ENCODE measurements around the gene AFDN.

AFDN gene

DNA sequence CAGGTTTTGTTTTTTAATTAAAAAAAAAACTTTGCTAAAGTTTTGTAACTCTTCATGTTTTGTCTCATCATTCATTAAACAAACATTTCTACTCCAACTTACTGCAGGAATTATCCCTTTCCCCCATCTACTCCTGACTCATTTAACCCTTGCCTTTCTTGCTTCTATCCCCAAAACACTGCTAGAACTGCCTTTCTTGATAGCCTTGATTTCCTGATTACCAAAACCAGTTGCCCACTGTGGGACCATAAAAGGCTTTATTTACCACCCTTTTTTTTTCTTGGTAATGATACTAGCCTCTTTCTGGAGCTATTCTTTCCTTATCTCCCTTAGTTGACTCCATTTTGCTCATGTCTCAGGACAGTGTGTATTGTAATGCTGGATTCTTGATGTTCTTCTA lies 15.3 kb downstream of the AFDN start:
- DNase-seq (ENCODE audit: low read depth, low spot score): no peak

GRCh38 chr6:167842457-167842856 lies 15.7 kb downstream of the AFDN start:
- DNase-seq (ENCODE audit: low read depth, low spot score): no peak

DNA sequence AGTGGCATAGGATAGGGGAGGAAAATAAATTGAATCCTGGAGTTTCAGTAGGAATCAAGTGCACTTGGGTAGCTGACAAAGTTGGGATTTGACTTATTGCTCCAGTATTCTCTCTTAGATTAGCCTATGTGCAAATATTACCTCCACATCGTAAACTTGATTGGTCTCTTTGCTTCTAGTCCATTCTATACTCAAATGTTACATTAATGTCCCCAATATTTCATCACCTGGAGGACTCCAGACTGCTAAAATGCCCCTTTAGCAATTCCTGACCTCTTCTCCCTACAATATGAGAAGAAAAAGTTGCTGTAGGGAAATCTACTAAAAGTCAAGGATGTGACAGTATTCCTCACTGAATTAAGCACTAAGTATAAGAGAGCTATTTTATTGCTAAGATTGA lies 16.3 kb downstream of the AFDN start:
- DNase-seq (ENCODE audit: low read depth, low spot score): no peak

- no peak for DNase-seq (ENCODE audit: low read depth, low spot score)
Measured at GRCh38 chr6:167845856-167846255, 19.1 kb downstream of the AFDN start.

- no peak for DNase-seq (ENCODE audit: low read depth, low spot score)
Measured at GRCh38 chr6:167846997-167847606, 20.4 kb downstream of the AFDN start.

DNA sequence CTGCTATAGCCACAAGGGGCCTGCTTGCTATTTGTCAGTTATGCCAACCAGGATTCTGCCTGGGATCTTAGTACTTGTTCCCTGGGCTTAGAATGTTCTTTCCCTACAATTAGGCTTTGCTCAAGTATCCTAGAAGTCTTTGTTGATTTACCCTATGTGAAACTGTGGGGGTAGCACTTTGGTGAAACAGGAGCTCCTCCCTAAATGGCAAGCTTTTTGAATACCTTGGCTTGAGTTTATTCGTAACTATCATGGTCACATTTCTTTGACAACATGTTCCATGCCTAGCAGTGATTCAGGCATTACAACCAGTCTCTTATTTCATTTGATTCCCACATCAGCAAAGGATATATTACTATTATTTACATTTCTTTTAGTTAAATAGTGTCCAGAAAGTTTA lies 21.2 kb downstream of the AFDN start:
- no peak for DNase-seq (ENCODE audit: low read depth, low spot score)

- DNase-seq (ENCODE audit: low read depth, low spot score): no peak
Measured at GRCh38 chr6:167848783-167849182, 22.1 kb downstream of the AFDN start.

GRCh38 chr6:167849846-167850459 lies 23.2 kb downstream of the AFDN start:
- DNase-seq (ENCODE audit: low read depth, low spot score): no peak

GRCh38 chr6:167850782-167851181 lies 24.1 kb downstream of the AFDN start:
- DNase-seq (ENCODE audit: low read depth, low spot score): no peak

DNA sequence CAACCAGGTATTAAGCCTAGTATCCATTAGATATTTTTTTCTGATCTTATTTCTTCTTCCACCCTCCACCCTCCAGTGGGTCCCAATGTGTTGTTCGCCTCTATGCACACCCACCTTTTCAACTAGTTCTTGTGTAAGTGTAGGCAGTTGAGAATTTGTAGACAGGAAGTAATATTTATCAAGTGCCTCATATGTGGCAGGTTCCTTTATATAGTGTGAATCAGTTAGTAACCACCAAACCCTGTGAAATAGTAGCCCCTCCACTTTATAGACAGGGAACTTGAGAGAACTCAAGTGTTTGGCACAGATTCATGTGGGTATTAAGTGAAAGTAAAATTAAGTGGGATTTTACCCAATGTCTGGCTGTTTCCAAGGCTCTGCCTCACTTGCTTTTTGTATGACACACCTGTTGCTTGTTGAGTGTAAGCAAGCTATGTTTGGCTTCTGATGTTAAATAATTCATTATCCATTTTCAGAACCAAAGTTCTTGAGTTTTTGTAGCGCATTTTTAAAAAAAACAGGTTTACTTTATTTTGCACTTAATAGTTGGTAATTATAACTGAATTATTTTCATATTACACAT lies 24.8 kb downstream of the AFDN start:
- DNase-seq (ENCODE audit: low read depth, low spot score): no peak

DNA sequence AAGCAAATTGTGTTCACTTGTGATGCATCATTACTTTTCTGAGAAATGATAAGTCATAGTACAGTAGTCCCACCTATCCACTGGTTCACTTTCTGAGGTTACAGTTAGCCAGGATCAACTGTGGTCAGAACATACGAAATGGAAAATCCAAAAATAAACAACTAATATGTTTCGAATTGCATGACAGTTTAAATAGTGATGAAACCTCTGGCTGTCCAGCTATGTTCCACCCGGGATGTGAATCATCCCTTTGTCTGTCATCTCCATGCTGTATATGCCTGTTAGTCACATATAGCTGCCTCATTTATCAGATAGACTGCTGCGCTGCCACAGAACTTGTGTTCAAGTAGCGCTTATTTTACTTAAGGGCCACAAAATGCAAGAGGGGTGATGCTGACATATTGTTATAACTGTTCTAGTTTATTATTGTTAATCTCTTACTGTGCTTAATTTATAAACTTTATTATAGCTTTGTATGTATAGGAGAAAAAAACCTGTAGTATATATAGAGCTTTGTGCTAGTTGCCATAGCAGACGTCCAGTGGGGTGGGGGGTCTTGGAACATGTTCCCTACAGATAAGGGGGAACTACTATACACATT lies 29.2 kb downstream of the AFDN start:
- DNase-seq (ENCODE audit: low read depth, low spot score): no peak

GRCh38 chr6:167856474-167856873 lies 29.8 kb downstream of the AFDN start:
- no peak for DNase-seq (ENCODE audit: low read depth, low spot score)

- no peak for DNase-seq (ENCODE audit: low read depth, low spot score)
Measured at GRCh38 chr6:167856999-167857660, 30.4 kb downstream of the AFDN start.

GRCh38 chr6:167858086-167858591 lies 31.4 kb downstream of the AFDN start:
- DNase-seq (ENCODE audit: low read depth, low spot score): no peak

- DNase-seq (ENCODE audit: low read depth, low spot score): no peak
Measured at GRCh38 chr6:167858842-167859664, 32.3 kb downstream of the AFDN start.

- DNase-seq (ENCODE audit: low read depth, low spot score): no peak
Measured at GRCh38 chr6:167860550-167861226, 34.0 kb downstream of the AFDN start.

DNA sequence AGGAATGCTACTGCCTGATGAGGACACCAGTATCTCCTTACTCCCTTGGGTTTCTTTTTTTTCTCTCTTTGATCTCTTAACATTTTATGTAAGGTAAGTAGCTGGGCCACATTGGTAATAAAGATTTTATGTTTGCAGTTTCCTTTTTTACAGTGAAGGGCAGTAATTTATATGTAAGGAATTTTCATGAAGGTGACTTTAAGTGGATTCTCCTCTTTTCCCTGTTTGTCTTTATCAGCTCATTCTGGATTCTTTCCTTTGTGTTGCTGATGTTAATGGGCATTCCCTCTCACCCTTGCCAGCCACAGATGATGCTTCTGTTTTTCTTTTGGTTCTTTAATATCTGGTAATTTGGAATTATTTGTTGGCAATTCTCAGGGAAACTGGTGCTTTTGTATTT lies 34.7 kb downstream of the AFDN start:
- DNase-seq (ENCODE audit: low read depth, low spot score): no peak

DNA sequence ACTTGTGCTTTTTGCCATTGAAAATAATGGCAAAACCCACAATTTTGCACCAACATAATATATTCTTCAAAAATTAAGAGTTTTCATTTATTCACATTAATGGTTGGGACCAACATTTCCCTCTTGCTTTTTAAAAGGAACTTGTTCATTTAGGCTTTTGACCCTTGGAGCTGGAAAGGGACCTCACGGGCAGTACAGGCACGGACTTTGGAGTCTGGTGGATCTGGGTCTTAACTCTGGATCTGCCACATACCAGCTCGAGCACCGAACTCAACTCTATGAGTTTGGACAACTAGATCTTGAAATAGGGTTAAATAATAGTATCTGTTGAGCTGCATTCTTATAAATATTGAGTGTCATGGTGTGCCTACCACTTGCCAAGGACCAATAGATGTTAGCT lies 37.2 kb downstream of the AFDN start:
- no peak for DNase-seq (ENCODE audit: low read depth, low spot score)

- DNase-seq (ENCODE audit: low read depth, low spot score): no peak
Measured at GRCh38 chr6:167866642-167867041, 39.9 kb downstream of the AFDN start.

DNA sequence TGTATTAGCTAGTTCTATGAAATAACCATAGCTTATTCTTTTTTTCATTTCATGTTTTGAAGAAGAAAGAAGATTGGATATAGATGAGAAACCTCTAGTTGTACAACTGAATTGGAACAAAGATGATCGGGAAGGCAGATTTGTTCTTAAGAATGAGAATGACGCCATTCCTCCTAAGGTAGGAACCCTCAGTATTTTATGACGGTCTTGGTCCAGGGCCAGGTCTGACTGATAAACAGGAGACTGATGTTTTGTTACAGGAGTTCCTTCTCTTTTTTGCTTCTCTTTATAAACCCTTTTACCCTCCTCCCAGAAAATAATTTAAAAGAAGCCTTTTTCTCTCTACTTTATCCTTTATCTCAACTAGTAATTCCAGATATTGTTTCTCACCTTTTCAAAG lies 43.6 kb downstream of the AFDN start:
- no peak for DNase-seq (ENCODE audit: low read depth, low spot score)
